ENCODE data around the gene SCAPER. TPM values are rescaled to one million over a fixed set of nuclear protein-coding genes. Genes with fewer than 3 reads are reported as not detected.
"Not testable (repeated sequence)": the region's sequence is repeated elsewhere in the genome, so short reads cannot be mapped to it uniquely, and the experiment has no call there.

Gene SCAPER
- total RNA-seq, 2 experiments from 2014 or later: 10.4 to 22.3 TPM

GRCh38 chr15:76517910-76518309 is 387.2 kb downstream of the SCAPER start:
- no peak for TF ChIP-seq EZH2phosphoT487 (IDR thresholded peaks at IDR 0.05; ENCODE audit: borderline replicate concordance, low read depth, low read length)
- no peak for TF ChIP-seq CTCF (conservative IDR thresholded peaks at IDR 0.05; ENCODE audit: low read length)
- H3K27ac ChIP-seq (ENCODE audit: low read depth, low read length, poor library complexity, severe bottlenecking): no peak overlapping the region
- no TSS peak for BruUV-seq (replicated peaks)
- no peak overlapping the region for H2AFZ ChIP-seq (ENCODE audit: low read length)
- no peaks in the 10 kb centered on the region for H3K4me1 ChIP-seq (ENCODE audit: insufficient read depth, low read length, poor library complexity, severe bottlenecking)
- no peaks in the 10 kb centered on the region for H3K79me2 ChIP-seq (ENCODE audit: insufficient read depth, low read depth, low read length)
- CTCF ChIA-PET (ENCODE audit: unreplicated experiment): no interaction called here
- intact Hi-C loops (cut with micrococcal nuclease; ENCODE audit: unreplicated experiment): no loop called here
- H3K4me2 ChIP-seq (ENCODE audit: low read length): no peak overlapping the region
- no peaks in the 10 kb centered on the region for H3K9me3 ChIP-seq (ENCODE audit: low read length)
- H3K4me3 ChIP-seq (ENCODE audit: low read depth, low read length, poor library complexity, severe bottlenecking): no peak overlapping the region
- no peaks in the 10 kb centered on the region for H3K36me3 ChIP-seq (ENCODE audit: insufficient read depth, low read length)
- DNase-seq (ENCODE audit: low spot score): no peak
- no peaks in the 10 kb centered on the region for H4K20me1 ChIP-seq (ENCODE audit: insufficient read depth, low read length)
- no peaks in the 10 kb centered on the region for H3K9me2 ChIP-seq (ENCODE audit: insufficient read depth, low read length)
- POLR2A ChIA-PET: interaction anchor here (0.8 to 0.9 kb wide), 2 partner anchors 35 to 206 kb away, joined by 3 to 5 read pairs; no protein-coding TSS in a partner anchor

GRCh38 chr15:76514282-76514681 is 390.9 kb downstream of the SCAPER start:
- Histone ChIP-seq H3K9me2 (ENCODE audit: insufficient read depth, low read length) (no peaks in the 10 kb centered on the region), H3K4me2 (ENCODE audit: low read length) (no peak overlapping the region), H3K36me3 (ENCODE audit: insufficient read depth, low read length) (no peaks in the 10 kb centered on the region), H3K9me3 (ENCODE audit: low read length) (no peaks in the 10 kb centered on the region), H2AFZ (ENCODE audit: low read length) (no peak overlapping the region), H3K79me2 (ENCODE audit: insufficient read depth, low read depth, low read length) (no peaks in the 10 kb centered on the region), H3K27ac (ENCODE audit: low read depth, low read length, poor library complexity, severe bottlenecking) (no peak overlapping the region), H3K4me1 (ENCODE audit: insufficient read depth, low read length, poor library complexity, severe bottlenecking) (no peaks in the 10 kb centered on the region), H3K4me3 (ENCODE audit: low read depth, low read length, poor library complexity, severe bottlenecking) (no peak overlapping the region), H4K20me1 (ENCODE audit: insufficient read depth, low read length) (no peaks in the 10 kb centered on the region)
- ChIA-PET POLR2A (interaction anchor here (0.5 to 0.6 kb wide), 2 partner anchors 285 to 605 kb away, joined by 4 to 5 read pairs; no protein-coding TSS in a partner anchor), CTCF (ENCODE audit: unreplicated experiment) (no interaction called here)
- BruUV-seq (replicated peaks): no TSS peak
- intact Hi-C loops (cut with micrococcal nuclease; ENCODE audit: unreplicated experiment): no loop called here
- TF ChIP-seq EZH2phosphoT487 (IDR thresholded peaks at IDR 0.05; ENCODE audit: borderline replicate concordance, low read depth, low read length): no peak
- TF ChIP-seq CTCF (conservative IDR thresholded peaks at IDR 0.05; ENCODE audit: low read length): no peak
- DNase-seq (ENCODE audit: low spot score): no peak

DNA sequence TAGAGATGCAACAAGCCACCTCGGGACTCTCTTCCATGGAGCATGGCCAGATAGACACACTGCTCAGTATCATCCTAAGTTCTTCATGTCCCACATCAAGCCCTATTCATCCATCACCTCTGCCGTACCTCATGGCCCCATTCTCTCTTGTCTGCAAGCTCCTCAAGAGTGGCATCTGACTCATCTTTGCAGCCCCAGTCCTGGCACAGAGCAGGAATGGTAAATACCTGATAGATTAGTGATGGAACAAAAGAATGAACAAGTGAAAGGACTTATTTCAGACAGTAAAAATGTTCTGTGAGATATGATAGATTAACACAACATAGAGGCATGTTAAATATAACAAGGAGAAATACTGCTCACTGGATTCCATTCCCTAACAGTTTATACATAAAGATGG is 392.2 kb downstream of the SCAPER start:
- H3K27ac ChIP-seq (ENCODE audit: low read depth, low read length, poor library complexity, severe bottlenecking): no peak overlapping the region
- intact Hi-C loops (cut with micrococcal nuclease; ENCODE audit: unreplicated experiment): no loop called here
- H3K36me3 ChIP-seq (ENCODE audit: insufficient read depth, low read length): no peaks in the 10 kb centered on the region
- H3K79me2 ChIP-seq (ENCODE audit: insufficient read depth, low read depth, low read length): no peaks in the 10 kb centered on the region
- no TSS peak for BruUV-seq (replicated peaks)
- no peaks in the 10 kb centered on the region for H3K4me1 ChIP-seq (ENCODE audit: insufficient read depth, low read length, poor library complexity, severe bottlenecking)
- TF ChIP-seq CTCF (conservative IDR thresholded peaks at IDR 0.05; ENCODE audit: low read length): no peak
- TF ChIP-seq EZH2phosphoT487 (IDR thresholded peaks at IDR 0.05; ENCODE audit: borderline replicate concordance, low read depth, low read length): no peak
- no peak overlapping the region for H2AFZ ChIP-seq (ENCODE audit: low read length)
- no peak for DNase-seq (ENCODE audit: low spot score)
- no peaks in the 10 kb centered on the region for H3K9me3 ChIP-seq (ENCODE audit: low read length)
- no peak overlapping the region for H3K4me3 ChIP-seq (ENCODE audit: low read depth, low read length, poor library complexity, severe bottlenecking)
- CTCF ChIA-PET (ENCODE audit: unreplicated experiment): no interaction called here
- no peaks in the 10 kb centered on the region for H4K20me1 ChIP-seq (ENCODE audit: insufficient read depth, low read length)
- POLR2A ChIA-PET: interaction anchor here (0.7 kb wide), 2 partner anchors 344 to 754 kb away, joined by 3 read pairs; no protein-coding TSS in a partner anchor
- no peak overlapping the region for H3K4me2 ChIP-seq (ENCODE audit: low read length)
- H3K9me2 ChIP-seq (ENCODE audit: insufficient read depth, low read length): no peaks in the 10 kb centered on the region

- not testable (repeated sequence) for H3K4me3 ChIP-seq (ENCODE audit: low read depth, low read length, poor library complexity, severe bottlenecking)
These were observed 394.5 kb downstream of the SCAPER start for GRCh38 chr15:76510663-76511062.

More at GRCh38 chr15:76510663-76511062, 394.5 kb downstream of the SCAPER start:
- H4K20me1 ChIP-seq (ENCODE audit: insufficient read depth, low read length); H3K4me2 ChIP-seq (ENCODE audit: low read length); H3K36me3 ChIP-seq (ENCODE audit: insufficient read depth, low read length); H3K4me1 ChIP-seq (ENCODE audit: insufficient read depth, low read length, poor library complexity, severe bottlenecking); DNase-seq (ENCODE audit: low spot score); H2AFZ ChIP-seq (ENCODE audit: low read length); BruUV-seq (replicated peaks); H3K9me3 ChIP-seq (ENCODE audit: low read length); intact Hi-C loops (cut with micrococcal nuclease; ENCODE audit: unreplicated experiment); CTCF ChIA-PET (ENCODE audit: unreplicated experiment); H3K27ac ChIP-seq (ENCODE audit: low read depth, low read length, poor library complexity, severe bottlenecking); H3K79me2 ChIP-seq (ENCODE audit: insufficient read depth, low read depth, low read length); H3K9me2 ChIP-seq (ENCODE audit: insufficient read depth, low read length): not testable (repeated sequence)
- POLR2A ChIA-PET: interaction anchor here (0.8 kb wide), 1 partner anchor 10 kb away, joined by 3 read pairs; no protein-coding TSS in a partner anchor

Data from OCI-LY7 (cell line).